Vagina (tissue), 2 donors: Measurements from ENCODE around the gene RARA. TPM values are rescaled to one million over a fixed set of nuclear protein-coding genes. Genes with fewer than 3 reads are reported as not detected.
"Not testable (repeated sequence)": the region's sequence is repeated elsewhere in the genome, so short reads cannot be mapped to it uniquely, and the experiment has no call there.

ENCODE experiments used
- DNase-seq, 2 donors: peaks; one replicate each; pipeline ENCODE4 v3.0.0-alpha.2; 2017; ENCODE audit errors: extremely low spot score in 2 of 2
- H3K27ac ChIP-seq: fragments of 200-600 bp; sonication (generic); one replicate; pipeline ENCODE4 v1.5.1; 2019
- H3K27me3 ChIP-seq: fragments of 200-600 bp; sonication (generic); one replicate; pipeline ENCODE4 v1.5.1; 2019
- H3K36me3 ChIP-seq, 2 donors: fragments of 200-600 bp; sonication (generic); one replicate each; pipeline ENCODE4 v1.5.1; 2017 to 2019
- H3K4me1 ChIP-seq: fragments of 200-600 bp; sonication (generic); one replicate; pipeline ENCODE4 v1.5.1; 2019
- H3K4me3 ChIP-seq, 2 donors: fragments of 200-600 bp; sonication (generic); 1 replicate in 1 of 2; 2 replicates in 1 of 2; pipeline ENCODE4 v1.5.1; 2016 to 2019
- H3K9me3 ChIP-seq: fragments of 200-600 bp; sonication (generic); one replicate; pipeline ENCODE4 v1.5.1; 2019
- CTCF ChIP-seq, 3 experiments: fragments of 450-650 bp in 2 of 3; fragments of 200-600 bp in 1 of 3; sonication (generic) in 1 of 3; IDR thresholded peaks; one replicate each; pipeline ENCODE4 v1.5.1; 2017 to 2019; ENCODE audit warnings: antibody characterized with exemption in 3 of 3, mild to moderate bottlenecking in 2 of 3, moderate library complexity in 2 of 3
- POLR2A ChIP-seq, 2 donors: fragments of 450-650 bp; IDR thresholded peaks; one replicate each; pipeline ENCODE4 v1.6.1; 2017; ENCODE audit warnings: antibody characterized with exemption in 2 of 2, mild to moderate bottlenecking in 2 of 2, moderate library complexity in 2 of 2
- POLR2AphosphoS5 ChIP-seq, 2 donors: sonication (generic); formaldehyde crosslinking; IDR thresholded peaks; one replicate each; pipeline ENCODE4 v1.9.0; 2017; ENCODE audit warnings: antibody characterized with exemption in 2 of 2, mild to moderate bottlenecking in 2 of 2, low read depth in 1 of 2; ENCODE audit not compliant: insufficient read depth in 1 of 2
- intact Hi-C: fragments of 100-400 bp; cut with DNase I; formaldehyde crosslinking; loops from one replicate; pipeline ENCODE4 v1.15.1; 2023
- total RNA-seq: library from RNA; depleted of rRNA; stranded (reverse); fragments of >200 nt; gene quantifications from one replicate; pipeline ENCODE4 v1.2.3, GENCODE V29; 2016

Gene RARA
- total RNA-seq, 1 donor from 2014 or later: 58.9 TPM

GRCh38 chr17:40303708-40304551 lies 5.0 kb upstream of the RARA start:
- no peak for DNase-seq
- intact Hi-C loops: loop anchor here (2.0 to 10.0 kb wide), 2 partner anchors 51 to 141 kb away; partner anchors contain the start of gene IGFBP4

GRCh38 chr17:40304552-40304863 lies 4.5 kb upstream of the RARA start:
- H3K9me3 ChIP-seq, H3K36me3 ChIP-seq, DNase-seq, H3K4me3 ChIP-seq, H3K27me3 ChIP-seq: not testable (repeated sequence)
- H3K27ac ChIP-seq: peak overlapping the region; percentile 52
- peaks cover 60% of the 10 kb centered on the region for H3K4me1 ChIP-seq
- intact Hi-C loops: loop anchor here (10.0 kb wide), 1 partner anchor 140 kb away; the partner anchor contains the start of gene IGFBP4

More at GRCh38 chr17:40303708-40304551, 5.0 kb upstream of the RARA start:
- Histone ChIP-seq H3K27ac (peak overlapping the region; percentile 52), H3K27me3 (no peaks in the 10 kb centered on the region), H3K36me3 (no peaks in the 10 kb centered on the region), H3K4me3 (no peak overlapping the region), H3K9me3 (no peaks in the 10 kb centered on the region), H3K4me1 (peaks cover 60% of the 10 kb centered on the region)
- TF ChIP-seq POLR2A (IDR thresholded peaks at IDR 0.05) (no peak), POLR2AphosphoS5 (IDR thresholded peaks at IDR 0.05; ENCODE audit: insufficient read depth in 1 of 2, low read depth in 1 of 2) (no peak), CTCF (IDR thresholded peaks at IDR 0.05) (no peak)

- not testable (repeated sequence) for H3K4me3 ChIP-seq, DNase-seq, H3K36me3 ChIP-seq, H3K27me3 ChIP-seq, H3K9me3 ChIP-seq
- peaks cover 64% of the 10 kb centered on the region for H3K4me1 ChIP-seq
- intact Hi-C loops: loop anchor here (10.0 kb wide), 1 partner anchor 140 kb away; the partner anchor contains the start of gene IGFBP4
- H3K27ac ChIP-seq: peak overlapping the region; percentile 52
These were observed 4.1 kb upstream of the RARA start for GRCh38 chr17:40304866-40305265.

GRCh38 chr17:40306395-40306794 lies 2.6 kb upstream of the RARA start:
- Histone ChIP-seq H3K27me3 (no peaks in the 10 kb centered on the region), H3K9me3 (no peaks in the 10 kb centered on the region), H3K36me3 (no peaks in the 10 kb centered on the region), H3K4me3 (no peak overlapping the region), H3K27ac (peak overlapping the region; percentile 88), H3K4me1 (peaks cover 79% of the 10 kb centered on the region)
- no peak for DNase-seq
- intact Hi-C loops: loop anchor here (10.0 kb wide), 1 partner anchor 138 kb away; the partner anchor contains the start of gene IGFBP4
- no peak for TF ChIP-seq POLR2AphosphoS5 (IDR thresholded peaks at IDR 0.05; ENCODE audit: insufficient read depth in 1 of 2, low read depth in 1 of 2)
- no peak for TF ChIP-seq POLR2A (IDR thresholded peaks at IDR 0.05)
- no peak for TF ChIP-seq CTCF (IDR thresholded peaks at IDR 0.05)

GRCh38 chr17:40307001-40307730 lies 1.8 kb upstream of the RARA start:
- no peak for TF ChIP-seq POLR2A (IDR thresholded peaks at IDR 0.05)
- TF ChIP-seq POLR2AphosphoS5 (IDR thresholded peaks at IDR 0.05; ENCODE audit: insufficient read depth in 1 of 2, low read depth in 1 of 2): no peak
- no peak for TF ChIP-seq CTCF (IDR thresholded peaks at IDR 0.05)
- intact Hi-C loops: loop anchor here (10.0 kb wide), 1 partner anchor 138 kb away; the partner anchor contains the start of gene IGFBP4
- H3K4me3 ChIP-seq: no peak overlapping the region

More at GRCh38 chr17:40307001-40307730, 1.8 kb upstream of the RARA start:
- DNase-seq: no peak
- H3K36me3 ChIP-seq: no peaks in the 10 kb centered on the region
- H3K4me1 ChIP-seq: peaks cover 87% of the 10 kb centered on the region
- H3K27ac ChIP-seq: peak overlapping the region; percentile 88
- no peaks in the 10 kb centered on the region for H3K9me3 ChIP-seq
- H3K27me3 ChIP-seq: no peaks in the 10 kb centered on the region
